DMS79 treated with DMSO at 0.1 percent for 48 hours (cell line): ENCODE data around the gene TNF.
"Not testable (repeated sequence)": the region's sequence is repeated elsewhere in the genome, so short reads cannot be mapped to it uniquely, and the experiment has no call there.

Source experiments
- DNase-seq: peaks from one replicate; lab custom pipeline; 2025; lab: John Stamatoyannopoulos, UW

The TNF gene

DNA sequence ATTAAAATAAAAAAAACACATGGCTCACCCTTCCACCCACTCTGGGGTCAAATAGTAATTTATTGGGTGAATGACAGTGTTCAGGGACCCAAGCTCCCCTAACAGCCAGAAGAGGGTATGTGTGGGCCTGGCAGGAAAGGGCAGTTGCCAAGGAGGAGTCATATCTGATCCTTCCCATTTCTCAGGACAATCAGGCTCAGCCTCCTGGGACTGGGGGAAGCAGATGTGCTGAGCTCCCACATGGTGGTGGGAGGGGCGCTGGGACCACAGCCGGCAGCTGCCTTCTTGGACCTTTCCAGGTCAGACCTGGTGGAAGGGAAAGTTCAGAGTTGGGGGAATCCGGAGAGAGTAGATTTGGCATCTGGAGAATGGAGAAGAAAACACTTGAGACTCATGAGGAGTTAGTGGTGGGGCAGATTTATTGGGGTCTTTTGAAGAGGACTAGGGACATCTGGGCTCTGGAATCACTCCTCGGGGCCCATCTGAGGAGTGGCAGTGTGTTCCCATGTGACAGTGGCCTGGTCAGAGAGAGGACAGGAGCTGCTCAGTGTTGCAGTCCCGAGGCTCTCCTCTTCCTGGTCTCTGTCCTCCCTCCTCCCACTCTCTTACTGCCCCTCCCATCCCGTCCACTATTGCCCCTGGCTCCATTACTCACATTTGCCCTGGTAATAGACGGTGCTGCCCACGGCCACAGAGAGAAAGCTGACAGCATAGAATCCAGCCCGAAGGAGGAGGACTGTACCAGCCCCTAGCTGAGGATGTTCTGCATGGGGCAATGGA is 13.7 kb downstream of the TNF start:
- no peak for DNase-seq

DNA sequence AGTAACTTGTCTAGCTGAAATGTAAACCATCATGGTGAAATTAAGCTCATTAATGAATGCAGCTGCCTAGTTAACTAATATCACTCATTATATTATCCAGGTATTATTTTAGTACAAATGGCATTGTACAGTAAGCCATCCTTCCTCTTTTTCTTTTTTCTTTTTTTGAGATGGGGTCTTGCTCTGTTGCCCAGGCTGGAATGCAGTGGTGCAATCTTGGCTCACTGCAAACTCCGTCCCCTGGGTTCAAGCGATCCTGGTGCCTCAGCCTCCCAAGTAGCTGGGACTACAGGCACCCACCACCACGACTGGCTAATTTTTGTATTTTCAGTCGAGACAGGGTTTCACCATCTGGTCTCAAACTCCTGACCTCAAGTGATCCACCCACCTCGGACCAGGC is 15.3 kb downstream of the TNF start:
- not testable (repeated sequence) for DNase-seq

DNA sequence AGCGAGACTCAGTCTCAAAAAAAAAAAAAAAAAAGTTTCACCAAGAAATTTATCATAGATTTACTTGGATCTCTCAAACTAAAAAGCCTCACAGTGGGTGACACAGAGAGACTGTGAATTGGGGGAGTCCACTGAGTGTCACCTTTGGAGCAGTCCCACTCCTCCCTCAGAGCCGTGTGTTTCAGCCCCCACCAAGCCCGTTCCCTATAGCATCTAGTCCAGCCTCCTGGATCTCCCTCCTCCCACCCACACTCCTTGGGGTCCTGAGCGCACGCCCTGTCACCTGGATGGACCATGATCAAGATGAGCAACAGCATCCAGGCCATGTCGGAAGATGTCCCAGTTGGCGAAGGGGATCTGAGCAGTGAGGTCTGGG is 17.0 kb downstream of the TNF start:
- no peak for DNase-seq

DNA sequence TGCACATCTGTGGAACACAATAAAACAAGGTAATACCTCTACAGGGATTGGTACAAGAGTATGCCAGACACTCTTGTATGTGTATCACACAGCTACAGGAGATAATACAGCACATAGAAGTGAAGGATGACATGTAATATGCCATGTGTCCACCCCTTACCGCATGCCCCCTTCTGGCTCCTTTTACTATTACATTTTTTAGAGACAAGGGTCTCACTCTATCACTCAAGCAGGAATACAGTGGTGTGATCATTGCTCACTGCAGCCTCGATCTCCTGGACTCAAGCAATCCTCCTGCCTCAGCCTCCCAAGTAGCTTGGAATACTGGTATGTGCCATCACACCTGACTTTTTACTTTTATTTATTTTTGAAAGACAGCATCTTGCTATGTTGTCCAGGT is 21.6 kb downstream of the TNF start:
- peak; percentile 3 for DNase-seq

DNA sequence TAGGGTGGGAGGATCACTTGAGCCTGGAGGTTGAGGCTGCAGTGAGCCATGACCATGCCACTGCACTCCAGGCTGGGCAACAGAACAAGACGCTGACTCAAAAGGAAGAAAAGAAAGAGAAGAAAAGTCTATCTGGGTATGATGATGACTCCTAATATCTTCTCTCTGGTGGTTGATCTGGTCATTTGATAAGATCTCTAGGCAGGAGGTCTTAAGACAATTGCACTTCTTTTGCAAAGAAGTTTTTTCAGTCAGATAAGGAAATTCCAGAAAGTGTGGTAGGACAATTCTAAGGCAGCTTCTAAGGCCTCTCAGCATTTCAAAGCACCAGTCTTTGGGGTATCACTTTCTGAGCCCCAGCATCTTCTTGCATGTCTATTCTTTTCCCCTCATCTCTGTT is 32.0 kb downstream of the TNF start:
- no peak for DNase-seq

DNA sequence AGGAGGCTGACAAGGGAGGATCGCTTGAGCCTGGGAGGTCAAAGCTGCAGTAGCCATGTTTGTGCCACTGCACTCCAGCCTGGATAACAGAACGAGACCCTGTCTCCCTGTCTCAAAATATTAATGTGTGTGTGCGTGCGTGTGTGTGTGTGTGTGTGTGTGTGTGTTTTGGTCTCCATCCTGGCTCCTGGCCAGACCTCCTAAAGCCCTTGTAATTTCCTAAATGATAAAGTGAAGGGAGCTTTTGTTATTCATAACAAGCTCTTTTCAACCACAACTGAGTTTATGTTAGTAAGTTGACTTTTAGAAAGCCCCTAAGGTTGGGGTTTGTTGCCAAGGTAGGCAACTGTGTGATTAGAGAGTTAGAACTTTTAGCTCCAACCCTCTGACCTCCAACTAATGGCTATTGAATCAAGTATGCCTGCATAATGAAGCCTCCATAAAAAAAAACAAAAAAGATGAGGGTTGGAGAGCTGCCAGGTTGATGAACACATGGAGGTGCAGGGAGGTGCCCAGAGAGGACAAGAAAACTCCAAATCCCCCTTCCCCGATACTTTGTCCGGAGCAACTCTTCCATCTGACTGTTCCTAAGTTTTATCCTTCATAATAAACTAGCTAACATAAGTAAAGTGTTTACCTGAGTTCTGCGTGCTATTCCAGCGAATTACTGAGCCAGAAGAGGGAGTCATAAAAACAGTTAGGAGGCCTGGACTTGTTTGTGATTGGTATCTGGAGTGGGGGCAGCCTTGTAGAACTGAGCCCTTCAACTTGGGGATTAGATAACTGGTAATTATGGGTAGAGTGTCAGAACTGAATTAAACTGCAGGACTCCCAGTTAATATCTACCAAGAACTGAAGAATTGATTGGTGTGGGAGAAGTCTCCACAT is 34.4 kb downstream of the TNF start:
- peak; percentile 74 for DNase-seq

DNA sequence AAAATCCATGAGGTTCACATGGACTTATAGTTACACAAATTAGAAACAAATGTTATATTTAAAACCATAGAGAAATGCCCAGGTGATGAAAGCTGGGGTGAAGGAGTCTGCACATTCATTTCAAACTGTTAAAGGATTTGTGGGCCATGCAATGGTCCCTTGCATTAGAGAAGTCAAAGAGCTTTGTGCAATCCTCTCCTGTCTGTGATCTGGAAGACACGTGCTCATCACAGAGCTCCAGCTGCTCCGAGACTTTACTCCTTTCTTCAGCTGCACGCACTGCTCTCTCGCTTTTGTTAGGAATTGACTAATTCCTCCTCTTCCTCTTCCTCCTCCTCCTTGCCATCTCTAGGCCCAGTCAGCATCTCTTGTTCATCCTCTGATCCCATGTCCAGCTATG is 35.6 kb downstream of the TNF start:
- DNase-seq: no peak

DNA sequence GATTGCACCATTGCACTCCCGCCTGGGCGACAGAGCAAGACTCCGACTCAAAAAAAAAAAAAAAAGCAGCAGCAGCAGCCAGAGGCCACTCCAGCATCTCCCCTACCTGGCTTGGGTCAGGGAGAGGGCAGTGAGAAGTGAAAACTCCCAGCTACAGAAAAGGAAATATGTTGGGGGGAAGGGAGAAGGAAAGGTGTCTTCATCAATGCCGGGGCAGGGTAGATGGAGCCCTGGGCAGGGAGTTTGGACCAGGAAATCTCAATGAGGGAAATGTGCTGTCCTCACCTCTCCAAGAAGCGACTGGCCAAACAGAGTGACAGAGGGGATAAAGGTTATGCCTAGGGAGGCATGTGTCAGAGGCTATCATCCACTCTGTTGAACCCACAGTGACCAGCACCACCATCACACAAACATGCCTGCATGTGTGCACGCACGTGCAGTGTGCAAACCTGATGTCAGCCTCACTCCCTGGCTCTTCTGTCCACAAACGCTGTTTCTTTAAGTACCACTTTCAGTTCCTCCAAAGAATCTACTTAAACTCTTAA is 38.8 kb downstream of the TNF start:
- no peak for DNase-seq

DNA sequence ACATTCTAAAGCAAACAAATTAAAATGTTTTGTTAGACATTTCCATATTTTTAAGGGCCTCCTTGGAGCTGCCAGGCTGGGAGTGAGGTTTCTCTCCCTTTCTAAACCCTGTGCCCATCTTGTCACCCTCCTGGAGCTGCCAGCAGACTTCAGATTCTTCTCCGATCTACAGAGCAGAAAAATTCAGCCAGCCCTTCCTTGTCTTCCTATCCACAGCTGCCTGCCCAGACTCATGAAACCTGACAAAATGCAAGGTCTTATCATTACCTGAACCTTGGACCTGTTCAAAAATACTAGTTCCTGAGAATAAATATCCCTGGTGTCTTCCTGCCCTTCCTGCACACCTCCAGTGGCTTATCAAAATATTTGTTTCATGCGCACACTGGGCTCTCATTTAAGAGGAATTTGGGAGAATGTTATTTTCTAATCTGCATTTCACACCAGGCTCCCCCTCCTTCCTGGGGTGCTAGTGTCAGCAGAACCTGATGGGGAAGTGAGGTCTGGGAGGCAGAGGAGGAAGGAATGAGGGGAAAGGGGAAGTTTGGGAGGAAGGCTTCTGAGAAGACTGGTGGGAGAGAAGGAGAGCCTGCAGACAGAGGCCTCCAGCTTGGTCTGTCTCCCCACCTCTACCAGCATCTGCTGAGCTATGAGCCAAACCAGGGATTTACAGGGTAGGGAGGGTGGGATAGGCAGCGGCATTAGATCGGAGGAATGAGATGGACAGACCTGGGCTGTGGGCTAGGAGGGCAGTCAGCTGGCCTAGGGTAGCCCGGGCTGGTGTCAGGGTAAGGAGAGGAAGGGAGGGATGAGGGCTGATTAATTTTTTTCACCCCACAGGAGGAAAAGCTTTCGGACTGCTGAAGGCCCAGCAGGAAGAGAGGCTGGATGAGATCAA is 39.6 kb downstream of the TNF start, which contains the start of gene AIF1:
TSS of gene AIF1 (plus strand) at position 551 of the 895 bp plus-strand sequence. CDS start at position 647, 96 bp downstream.
- no peak for DNase-seq

DNA sequence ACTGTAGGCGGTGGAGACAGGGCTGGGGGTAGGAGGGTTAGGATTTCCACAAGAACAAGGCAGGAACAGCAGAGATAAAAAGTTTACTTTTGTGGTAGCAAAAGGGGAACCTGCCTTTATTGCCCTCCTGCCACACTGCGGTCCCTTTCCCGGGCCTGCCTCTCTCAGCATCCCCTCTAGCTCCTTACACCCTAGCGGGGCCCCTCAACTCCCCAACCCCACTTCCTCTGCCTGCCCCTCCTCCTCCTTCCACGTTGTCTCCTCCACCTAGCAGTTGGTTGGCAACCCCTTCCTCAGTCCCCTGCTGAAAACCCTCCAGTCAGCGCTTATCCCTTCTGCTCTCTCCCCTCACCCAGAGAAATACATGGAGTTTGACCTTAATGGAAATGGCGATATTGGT is 40.4 kb downstream of the TNF start:
- DNase-seq: no peak

DNA sequence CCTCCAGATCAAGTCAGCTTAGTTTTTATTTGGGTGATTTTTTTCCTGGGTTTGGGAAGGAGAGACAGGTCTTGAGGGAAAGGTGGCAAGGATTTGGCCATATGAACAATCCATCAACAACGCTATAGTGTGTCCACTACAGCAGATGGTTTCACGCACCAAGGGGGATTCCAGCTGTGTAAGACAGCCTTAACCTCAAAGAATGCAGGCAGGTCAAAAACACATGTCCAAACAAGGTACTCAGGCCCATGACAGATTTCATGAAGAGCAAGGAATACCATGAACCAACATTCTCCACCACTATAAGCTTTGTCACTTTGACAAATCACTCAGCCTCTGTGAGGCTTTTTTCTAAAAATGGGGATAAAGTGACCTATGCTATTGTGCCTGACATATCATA is 41.6 kb downstream of the TNF start:
- DNase-seq: no peak

DNA sequence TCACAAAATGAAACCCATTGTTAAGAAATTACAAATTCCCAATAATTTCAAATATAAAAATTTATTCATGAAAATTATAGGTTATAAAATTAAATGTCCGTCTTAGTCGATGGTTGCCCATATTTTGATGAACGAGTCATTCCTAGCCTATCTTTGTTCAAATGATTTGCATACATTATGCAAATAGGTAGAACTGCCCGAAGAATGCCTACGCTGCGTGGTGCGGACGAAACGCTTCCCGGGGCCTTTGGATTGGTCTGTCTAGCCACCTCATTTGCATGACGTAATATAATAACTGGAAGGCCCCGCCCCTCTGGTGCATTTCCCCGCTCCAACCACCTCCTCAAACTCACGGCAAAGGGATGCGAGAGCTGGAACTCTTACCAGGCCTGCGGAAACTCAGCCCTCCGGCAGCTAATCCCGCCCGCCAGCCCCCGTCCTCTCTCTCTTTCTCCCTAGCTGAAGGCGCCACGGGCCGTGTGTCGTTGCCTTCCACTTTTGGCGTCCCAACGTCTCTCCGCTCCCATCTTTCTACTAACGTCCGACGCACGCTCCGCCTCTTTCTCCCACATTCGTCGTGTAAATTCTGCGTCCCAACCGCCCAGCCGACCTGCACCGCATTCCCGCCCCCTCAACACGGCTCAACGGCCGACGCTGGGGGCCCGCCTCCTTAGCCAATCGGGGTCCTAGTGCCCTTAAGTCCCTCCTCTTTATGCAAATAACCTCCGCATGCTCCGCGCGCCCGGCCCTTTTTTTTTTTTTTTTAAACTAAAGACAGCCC is 44.6 kb downstream of the TNF start:
- DNase-seq: peak; percentile 97

DNA sequence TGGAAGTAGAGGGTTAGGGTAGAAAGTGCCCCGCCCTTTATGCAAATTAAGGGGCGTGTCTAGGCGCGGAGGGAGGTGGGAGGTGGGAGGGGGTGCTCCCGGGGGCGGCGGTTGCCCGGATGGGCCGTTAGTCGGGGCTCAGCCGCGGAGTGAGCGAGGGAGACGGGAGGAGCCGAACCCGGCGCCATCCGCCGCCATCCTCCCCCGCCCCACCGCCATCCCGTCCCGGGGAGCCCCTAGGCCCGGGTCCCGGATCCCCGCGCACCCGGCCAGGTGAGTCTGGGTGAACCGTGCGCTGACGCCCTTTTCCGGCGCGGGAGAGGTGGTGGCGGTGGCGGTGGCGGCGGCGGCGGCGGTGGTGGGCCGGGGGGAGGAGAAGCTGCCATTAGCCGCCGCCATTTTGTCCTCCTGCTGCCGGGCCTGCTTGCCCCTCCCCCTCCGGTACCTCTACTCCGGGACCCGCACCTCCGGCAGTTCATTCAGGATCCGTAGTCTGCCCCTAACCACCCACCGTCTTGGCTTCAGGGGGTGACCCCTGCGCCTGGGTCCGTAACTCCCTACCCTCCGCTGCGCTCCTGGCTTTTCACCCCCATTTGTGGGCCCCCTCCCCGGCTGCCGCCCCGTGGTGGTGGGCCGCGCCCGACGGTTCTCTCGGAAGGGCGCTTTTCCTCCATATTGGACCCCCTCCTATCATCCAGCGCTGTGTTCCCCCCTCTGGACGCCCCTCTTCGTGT is 45.4 kb downstream of the TNF start, which contains the start of gene PRRC2A:
TSS of gene PRRC2A (plus strand) at position 130 of the 734 bp plus-strand sequence. CDS start 2,075 bp downstream, outside the sequence.
- DNase-seq: peak; percentile 75

DNA sequence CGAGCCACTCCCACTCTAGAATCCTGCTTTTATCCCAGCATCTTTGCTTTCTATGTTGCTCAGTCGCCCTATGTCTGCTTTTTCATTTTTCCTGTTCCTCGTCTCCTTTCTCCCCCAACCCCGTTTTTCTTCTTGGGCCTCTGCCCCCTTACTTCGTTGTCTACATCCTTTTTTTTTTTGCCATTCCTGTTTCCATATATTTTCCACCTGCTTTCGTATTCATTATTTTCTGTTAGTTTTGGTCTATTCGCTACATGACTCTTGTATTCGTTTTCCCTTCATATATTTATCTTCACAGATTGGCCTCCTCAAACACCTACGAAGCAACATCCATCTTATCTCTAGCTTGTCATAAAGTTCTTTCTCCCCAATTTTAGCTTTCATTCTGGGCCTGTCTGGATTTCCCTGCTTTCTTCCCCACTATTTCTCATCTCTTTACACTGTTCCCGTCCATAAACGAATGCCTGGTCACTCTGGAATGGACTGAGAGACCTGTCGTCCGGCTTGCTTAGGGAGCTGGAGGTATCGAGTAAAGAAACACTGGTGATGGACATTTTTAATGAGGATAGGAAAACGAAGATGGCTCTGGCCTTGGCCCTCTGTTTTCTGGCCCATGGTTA is 46.1 kb downstream of the TNF start:
- no peak for DNase-seq

DNA sequence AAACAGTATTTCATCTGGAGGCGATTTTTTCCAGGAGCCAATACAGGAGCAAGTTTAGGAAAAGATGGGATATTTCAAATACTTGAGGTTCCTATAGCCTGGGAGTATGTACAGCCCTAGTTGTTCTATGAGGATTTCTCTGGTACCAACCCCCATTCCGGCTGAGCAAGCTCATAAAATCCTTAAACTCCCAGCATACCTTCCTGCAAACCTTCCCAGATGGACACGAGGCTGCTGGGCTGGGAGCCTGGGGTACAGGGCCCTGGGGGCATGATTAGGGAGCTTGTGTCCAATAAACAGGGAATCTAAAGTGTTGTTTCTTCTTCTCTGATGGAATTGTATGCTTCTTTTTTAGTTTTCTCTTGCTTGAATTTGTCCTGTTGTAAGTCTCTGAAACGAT is 46.6 kb downstream of the TNF start:
- no peak for DNase-seq

DNA sequence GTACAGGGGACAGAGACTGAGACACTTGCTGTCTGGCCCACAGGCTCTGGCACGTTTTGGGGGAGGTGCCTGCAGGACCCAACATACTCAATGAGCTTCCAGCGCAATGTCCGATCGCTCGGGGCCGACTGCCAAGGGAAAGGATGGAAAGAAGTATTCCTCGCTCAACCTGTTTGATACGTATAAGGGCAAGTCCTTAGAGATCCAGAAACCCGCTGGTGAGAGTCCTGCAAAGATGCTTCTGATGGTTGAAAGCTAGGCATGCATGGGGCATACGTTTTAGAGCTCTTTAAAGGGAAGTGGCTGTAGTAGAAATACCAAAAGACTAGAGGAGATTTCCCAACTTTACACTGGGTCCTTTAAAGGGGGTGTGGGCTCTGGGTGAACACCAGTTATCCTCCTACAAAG is 47.3 kb downstream of the TNF start:
- DNase-seq: no peak

DNA sequence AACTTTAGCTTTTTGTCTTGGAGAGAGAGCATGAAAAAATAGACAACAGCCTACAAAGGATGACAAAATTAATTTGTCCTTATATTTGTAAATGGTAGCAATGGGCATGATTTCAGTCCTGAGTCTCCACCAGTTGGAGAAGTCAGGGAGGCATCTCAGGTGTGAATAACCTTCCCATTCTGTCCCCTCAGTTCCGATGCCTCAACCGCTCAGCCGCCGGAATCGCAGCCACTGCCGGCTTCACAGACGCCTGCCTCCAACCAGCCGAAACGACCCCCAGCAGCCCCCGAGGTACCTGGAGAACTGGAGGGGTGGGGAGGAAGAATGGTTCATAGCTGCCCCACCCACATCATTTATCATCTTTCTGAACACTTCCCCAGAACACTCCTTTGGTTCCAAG is 48.7 kb downstream of the TNF start:
- DNase-seq: no peak

DNA sequence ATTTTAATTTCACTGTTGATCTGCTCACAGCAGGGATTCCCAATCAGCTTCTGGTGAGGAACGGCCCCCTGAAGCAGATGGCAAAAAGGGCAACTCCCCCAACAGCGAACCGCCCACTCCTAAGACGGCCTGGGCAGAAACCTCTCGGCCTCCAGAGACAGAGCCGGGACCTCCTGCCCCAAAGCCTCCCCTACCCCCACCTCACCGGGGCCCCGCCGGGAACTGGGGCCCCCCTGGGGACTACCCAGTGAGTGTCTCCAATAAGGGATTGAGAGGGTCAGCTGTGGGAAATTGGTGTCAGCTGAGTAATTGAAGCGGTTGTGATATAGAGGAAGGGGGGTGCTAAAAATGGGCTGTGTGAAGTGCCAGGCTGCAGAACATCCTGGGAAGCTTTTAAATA is 51.6 kb downstream of the TNF start:
- DNase-seq: no peak

DNA sequence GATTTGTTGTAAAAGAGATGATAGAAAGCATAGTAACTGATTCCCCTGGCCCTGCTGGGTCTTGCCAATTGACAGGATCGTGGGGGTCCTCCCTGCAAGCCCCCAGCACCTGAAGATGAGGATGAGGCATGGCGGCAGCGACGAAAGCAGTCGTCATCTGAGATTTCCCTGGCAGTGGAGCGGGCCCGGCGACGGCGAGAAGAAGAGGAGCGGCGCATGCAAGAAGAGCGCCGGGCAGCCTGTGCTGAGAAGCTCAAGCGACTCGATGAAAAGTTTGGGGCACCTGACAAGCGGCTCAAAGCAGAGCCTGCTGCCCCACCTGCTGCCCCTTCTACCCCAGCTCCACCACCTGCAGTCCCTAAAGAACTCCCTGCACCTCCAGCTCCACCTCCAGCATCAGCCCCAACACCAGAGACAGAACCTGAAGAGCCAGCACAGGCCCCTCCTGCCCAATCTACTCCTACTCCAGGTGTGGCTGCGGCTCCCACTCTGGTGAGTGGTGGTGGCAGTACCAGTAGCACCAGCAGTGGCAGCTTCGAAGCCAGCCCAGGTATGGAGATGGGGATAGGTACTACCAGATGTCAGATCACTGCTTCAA is 52.4 kb downstream of the TNF start:
- DNase-seq: no peak
